SIG-M5 treated with dmso at 0.1 percent for 504 hours (cell line): ENCODE measurements around the gene SLC24A4.
"Not testable (repeated sequence)": the region's sequence is repeated elsewhere in the genome, so short reads cannot be mapped to it uniquely, and the experiment has no call there.

Experiments
- DNase-seq: peaks from one replicate; lab custom pipeline; 2025; ENCODE audit not compliant: unreplicated experiment; lab: John Stamatoyannopoulos, UW

The SLC24A4 gene

DNA sequence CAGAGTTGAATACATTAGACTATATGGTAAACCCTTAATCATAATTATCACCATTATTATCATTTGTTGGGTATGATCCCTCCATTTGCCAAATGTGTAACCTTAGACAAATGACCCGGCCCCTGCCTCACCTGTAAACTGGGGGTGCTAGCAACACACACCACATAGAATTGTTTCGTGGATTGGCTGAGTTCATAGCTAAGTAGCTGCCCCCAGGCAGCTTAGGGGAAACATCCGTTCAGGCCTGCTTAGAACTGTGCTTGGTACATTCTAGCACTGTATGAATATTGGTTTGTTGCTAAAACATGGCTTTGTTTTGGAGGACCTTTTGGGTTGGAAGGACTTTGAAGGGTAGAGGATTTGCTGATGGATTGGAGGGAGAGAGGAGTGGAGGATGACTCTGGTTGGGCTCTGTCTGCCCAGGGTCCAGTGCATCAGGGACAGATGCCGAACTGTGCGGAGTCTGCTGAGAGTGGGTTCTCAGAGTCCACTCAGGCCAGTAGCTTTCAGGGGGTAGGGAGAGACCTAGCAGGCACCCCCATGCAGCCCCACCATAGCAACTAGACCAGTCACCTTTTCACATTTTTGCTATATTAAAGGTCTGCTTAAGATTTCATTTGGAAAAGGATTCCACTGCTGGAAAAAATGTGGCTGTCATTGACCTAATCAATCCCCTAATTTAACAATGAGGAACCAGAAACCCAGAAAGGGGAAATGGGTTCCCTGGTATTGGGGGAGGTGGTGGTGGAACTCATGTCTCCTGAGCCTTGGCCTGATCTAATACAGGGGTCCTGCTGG, 192.8 kb downstream of the SLC24A4 start:
- DNase-seq: peak; percentile 36

DNA sequence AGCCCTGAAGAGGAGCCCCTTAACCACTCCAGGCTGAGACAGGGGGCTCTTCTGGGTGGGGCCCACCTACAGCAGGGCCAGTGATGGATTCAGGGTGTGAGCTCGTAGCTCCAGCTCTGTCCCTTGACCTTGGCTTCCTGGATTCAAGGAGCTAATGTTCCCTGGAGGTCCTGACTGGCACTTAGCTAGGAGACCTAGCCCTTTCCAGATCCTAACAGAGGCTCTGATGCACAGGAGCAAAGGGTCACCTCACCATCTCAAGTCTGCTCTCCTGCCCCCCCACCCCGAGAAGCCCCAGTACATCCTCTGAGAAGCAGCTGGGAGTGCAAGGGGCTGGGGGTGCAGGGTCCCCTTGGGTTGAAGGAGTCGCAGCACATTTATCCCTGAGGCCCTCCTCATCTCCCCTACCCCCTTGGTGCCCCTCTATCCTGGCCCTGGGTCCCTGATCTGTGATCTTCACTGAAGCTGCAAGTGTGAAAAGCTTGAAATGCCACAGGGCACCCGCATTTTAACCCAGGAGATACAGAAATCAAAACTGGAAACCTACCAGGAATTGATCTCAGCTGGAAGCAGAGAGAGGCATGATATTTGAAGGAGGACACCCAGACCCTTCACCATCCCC, 193.5 kb downstream of the SLC24A4 start:
- DNase-seq: no peak

- DNase-seq: no peak
These were observed 194.1 kb downstream of the SLC24A4 start for GRCh38 chr14:92516966-92517506.

DNA sequence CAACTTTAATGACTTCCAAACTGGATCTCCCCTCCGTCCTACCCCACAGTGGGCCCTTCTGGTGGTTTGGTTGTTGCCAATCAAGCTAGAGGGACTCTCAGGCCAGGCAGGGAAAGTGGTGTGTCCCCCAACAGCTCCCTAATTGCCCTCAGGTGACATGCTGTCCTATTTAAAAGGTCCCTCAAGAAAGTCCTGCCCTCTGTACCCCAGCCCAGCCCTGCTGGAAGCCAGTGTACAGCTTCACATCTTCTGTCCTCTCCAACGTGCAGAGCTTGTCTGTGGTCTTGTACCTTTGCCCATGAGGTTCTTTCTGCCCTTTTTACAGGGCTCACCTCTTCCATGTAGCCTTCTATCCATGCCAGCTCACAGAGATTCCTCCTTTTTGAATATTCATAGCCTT, 194.8 kb downstream of the SLC24A4 start:
- DNase-seq: no peak

DNA sequence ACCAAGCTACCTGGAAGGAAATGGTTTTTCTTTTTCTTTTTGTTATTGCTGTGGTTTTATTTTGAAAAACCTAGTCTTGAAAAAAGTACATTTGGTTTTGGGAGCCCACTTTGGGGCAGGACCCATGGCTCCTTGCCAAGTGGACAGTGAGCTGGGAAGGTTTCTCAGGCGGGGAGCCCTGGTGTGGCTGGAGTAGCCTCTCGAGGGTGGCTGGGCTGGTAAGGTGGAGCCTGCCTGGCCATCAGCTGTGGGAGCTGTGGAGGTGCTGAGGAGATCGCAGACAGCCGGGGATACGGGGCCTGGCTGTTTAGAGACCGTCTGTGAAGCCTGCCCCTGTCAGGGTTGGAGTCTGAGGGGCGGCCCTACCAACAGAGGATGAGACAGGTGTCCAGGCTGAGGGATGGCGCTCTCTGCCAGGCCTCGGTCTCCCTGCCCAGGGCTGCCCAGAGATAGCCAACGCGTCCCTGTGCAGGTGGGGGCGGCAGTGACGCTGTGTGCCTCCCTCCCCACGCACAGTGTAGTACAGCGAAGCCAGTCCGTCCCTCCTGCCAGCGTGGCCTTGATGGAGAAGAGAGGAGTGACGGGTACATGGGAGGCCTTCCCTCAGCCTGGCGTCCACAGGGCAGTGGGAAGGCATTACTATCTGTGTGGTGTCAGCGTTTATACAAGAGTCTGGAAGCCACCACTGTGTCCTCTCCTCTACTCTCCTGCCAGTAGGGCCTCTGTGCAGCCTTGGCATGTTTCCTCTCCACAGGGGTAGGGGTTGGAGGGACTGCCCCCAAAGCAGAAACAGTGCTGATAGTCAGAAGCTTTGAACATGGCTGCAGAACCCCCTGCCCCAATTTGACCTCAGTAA, 196.5 kb downstream of the SLC24A4 start:
- no peak for DNase-seq

DNA sequence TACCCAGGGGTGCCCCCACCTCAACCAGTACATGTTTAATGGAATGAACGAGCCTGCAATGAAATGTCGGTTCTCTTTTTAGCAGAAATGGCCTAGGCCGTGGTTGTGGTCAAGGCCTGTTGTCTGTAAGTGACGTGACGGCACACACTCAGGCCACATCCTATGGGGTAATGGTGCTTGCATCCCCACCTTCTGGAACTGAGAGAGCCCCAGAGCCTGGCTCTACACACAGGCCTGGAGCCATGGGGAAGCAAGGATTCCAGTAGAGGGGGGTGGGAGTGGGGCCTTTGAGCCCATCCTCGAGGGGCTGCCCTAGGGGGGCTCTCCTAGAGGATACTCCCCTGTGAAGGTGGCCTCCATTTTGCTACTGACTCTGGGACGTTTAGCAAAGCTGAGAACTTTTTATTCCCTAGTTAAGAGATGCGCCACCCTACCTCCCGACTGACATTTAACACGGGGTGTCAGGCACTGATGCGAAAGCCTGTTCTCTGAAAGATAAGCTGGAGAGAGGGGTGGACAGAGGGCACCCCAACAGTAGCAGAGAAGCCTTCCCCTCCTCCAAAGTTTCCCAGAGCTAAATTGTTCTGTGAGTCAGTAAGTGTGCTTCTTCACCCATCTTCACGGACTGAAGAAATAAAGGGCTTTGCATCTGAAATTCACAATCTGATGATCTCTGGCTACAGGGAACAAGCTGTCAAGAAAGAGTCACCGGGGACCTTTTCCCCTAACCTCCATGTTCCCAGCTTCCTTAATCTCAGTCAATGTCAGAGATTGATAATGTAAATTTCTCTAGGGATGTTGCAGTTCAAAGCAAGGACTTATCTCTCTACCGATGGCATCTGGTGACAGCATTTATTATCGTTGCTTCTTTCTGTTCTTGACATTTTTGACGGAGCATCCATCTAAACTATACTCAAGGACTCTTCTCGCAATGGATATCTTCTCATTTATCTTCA, 197.4 kb downstream of the SLC24A4 start:
- no peak for DNase-seq

DNA sequence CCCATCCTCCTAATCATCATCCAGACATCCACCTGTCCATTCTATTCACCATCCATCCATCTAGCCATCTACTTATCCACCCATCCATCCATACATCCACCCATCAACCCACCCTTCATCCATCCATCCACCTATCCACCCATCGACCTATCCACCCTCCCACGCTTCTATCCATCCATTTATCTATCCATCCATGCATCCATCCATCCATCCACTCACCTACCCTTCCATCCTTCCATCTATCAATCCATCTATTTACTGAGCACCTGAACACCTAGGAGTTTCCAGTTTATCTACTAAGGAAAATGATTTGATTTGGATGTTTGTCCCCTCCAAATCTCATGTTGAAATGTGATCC, 198.1 kb downstream of the SLC24A4 start:
- DNase-seq: no peak

- no peak for DNase-seq
These were observed 200.8 kb downstream of the SLC24A4 start for GRCh38 chr14:92523752-92524151.

DNA sequence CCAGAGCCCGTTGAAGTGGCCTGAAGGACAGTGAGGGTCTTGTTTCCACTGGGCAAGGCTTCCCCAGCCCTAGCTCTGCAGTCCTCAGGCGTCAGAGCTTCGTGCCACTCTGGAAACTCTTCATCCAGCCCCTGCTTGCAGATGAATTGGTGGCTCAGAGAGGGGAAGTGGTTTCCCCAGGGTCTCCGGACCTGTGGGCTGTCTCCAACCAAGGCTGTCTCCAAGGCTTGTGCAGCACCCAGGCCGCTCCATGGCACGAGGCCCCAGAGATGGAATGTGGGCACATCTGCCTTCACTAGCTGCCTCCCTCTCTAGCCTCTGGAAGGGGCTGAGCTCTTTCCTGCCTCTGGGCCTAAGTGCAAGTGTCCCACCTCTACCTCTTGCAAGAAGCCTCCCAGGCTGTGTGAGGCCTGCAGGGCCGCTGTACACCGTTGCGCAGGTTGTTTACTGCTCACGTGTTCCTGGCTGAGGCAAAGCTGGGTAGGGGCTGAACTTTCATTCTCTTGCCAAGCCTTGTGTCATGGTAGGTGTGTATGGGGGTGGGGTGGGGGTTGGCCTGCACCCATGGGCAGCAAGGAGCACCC, 201.7 kb downstream of the SLC24A4 start:
- DNase-seq: no peak

DNA sequence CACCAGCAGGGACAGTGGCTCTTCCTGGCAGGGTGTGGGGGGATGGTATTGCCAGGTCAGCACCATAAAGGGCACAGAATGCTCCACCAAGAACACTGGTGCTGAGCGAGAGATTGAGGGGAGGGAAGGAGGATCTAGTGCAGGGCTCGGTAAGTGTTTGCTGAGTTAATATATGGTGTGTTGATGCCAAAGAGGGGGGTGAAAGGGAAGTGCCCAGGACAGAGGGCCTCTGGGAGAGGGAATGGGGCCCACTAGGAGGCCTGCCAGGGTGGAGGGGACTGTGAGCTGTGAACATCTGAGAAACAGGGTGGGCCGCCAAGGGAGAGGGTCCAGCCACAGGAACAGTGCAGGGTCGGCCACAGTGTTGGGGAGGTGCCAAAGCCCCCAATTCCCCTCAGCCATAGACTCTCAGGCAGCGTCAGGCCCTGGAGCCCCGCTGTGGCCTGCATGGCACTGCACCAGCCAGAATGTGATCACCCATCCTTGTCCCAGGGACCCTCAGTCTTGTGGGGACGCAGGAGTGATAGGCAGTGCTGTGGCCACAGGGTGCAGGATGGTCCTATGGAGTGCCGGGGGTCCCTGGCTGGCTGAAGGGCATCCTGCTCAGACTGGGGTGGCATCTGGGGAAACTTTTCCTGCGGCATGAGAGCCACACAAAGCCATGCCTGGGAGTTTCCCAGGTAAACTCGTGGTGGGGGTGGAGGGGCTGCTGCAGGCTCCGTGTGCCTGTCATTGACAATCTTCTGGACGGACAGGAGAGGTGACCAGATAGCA, 202.5 kb downstream of the SLC24A4 start:
- DNase-seq: no peak

DNA sequence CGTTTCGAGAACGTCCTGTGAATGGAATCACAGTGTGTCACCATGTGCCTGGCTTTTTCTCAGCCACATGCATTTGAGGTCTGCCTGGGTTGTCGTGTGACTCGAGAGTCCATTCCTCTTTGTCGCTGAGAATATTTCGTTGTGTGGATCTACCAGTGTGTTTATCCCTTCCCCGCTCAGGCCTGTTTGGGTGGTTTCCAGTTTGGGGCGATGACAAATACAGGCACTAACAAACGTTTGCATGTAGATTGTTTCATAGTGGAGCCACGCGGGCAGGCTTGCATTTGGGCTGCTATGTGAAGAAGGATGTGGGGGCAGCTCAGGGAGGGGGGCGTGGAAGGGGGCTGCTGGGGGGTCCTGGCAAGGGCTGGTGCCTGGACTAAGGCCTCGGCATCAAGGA, 204.8 kb downstream of the SLC24A4 start:
- no peak for DNase-seq

DNA sequence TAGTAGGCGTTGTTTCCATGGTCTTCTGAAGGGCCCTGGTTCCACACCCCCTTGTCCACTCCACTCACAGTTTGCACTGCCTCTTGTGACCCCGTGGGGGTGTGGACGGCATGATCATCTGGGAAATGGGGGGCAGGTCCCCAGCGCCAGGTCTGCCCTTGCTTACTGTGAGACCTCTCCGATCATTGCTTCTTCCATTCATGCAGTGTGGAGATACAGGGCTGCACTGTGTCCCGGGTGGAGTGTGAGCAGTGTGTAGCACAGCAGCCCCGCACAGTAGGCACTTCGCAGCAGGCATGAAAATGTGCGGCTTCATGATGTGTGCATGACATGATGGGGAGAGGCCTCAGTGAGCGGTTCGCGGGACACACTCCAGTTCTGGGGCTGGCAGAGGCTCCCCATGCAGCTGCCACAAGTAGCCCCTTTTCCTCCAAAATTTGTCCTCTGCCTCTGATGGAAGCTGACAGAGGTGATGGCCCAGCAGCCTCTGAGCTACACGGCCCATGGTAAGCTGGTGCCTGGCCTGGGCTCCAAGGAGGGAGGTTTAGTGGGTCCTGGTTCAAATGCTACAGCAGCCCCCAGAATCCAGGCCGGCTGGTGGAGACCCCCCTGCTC, 205.6 kb downstream of the SLC24A4 start:
- DNase-seq: no peak

DNA sequence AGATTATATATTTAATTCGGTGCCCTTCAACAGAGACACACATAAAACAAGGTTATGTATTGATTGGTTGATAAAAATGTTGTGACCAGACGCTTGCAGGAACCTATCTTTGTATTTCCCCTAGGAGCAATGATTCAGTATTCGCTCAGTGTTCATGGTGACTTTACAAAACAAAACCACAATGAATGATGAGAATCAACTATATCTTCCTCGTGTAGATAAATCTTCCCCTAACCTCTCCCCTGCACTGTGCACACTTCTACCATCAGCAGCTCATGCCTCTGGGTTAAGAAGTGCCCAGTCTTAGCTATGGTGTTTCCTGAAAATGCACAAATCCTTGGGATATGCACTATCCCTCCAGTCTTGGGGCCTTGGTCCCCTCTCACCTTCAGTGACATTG, 206.9 kb downstream of the SLC24A4 start:
- no peak for DNase-seq

- DNase-seq: no peak
These were observed 208.3 kb downstream of the SLC24A4 start for GRCh38 chr14:92531106-92531873.

- DNase-seq: no peak
These were observed 209.7 kb downstream of the SLC24A4 start for GRCh38 chr14:92532490-92533163.

- DNase-seq: no peak
These were observed 212.1 kb downstream of the SLC24A4 start for GRCh38 chr14:92534932-92535643.

DNA sequence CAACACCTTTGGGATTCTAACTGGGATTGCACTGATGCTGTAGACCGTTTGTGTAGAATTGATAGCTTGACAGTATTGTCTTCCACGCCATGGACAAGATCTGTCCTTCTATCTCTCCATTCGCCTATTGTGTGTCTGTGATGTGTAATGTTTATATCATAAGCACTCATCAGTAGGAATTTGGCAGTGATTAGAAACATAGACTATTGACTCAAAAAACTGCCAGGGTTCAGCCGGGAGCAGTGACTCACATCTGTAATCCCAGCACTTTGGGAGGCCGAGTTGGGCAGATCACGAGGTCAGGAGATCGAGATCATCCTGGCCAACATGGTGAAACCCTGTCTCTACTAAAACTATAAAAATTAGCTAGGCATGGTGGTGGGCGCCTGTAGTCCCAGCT, 213.3 kb downstream of the SLC24A4 start:
- DNase-seq: not testable (repeated sequence)
